NCI-H82 (cell line): ENCODE measurements around the gene MARCKSL1.
"Not testable (repeated sequence)": the region's sequence is repeated elsewhere in the genome, so short reads cannot be mapped to it uniquely, and the experiment has no call there.

Experiments used
- DNase-seq: peaks from one replicate; lab custom pipeline; 2025; lab: John Stamatoyannopoulos, UW

MARCKSL1 gene, protein sequence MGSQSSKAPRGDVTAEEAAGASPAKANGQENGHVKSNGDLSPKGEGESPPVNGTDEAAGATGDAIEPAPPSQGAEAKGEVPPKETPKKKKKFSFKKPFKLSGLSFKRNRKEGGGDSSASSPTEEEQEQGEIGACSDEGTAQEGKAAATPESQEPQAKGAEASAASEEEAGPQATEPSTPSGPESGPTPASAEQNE

DNA sequence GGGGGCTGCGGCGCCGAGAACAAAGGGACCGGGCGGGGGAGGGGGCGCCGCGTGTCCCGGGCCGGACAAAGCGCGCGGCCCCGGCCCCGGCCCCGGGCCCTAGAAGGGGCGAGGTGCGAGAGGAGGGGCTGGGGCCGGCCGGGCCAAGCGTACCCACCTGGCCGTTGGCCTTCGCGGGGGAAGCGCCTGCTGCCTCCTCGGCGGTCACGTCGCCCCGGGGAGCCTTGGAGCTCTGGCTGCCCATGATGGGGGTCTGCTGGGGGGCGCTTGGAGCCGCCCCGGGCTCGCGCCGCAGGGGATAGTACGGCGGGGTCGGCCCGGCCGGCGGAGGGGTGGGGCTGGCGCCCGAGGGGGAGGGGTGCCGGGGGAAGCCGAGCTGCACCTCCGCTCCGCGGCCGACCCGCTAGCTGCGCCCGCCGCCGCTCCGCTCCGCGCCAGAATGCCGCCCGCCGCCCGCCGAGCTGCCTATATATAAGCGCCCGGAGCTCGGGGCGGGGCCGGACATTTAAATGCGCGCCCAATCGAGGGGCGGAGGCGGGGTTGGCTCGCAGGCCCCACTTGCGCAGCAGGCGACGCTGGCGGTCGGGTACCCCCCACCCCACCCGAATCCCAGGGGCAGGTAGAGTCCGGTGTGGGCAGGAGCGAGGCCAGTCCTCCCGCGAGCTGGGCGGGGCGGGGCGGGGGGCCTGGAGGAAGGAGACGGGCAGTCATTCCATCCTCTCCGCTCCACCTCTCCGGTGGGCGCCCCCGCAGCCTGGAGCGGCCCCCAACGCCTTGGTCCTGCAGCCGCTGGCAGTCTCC lies at the start of gene MARCKSL1:
Gene MARCKSL1 (minus strand): TSS at position 444 of the 801 bp plus-strand sequence. CDS start 200 bp downstream, at position 244.
- DNase-seq = peak; percentile 90

DNA sequence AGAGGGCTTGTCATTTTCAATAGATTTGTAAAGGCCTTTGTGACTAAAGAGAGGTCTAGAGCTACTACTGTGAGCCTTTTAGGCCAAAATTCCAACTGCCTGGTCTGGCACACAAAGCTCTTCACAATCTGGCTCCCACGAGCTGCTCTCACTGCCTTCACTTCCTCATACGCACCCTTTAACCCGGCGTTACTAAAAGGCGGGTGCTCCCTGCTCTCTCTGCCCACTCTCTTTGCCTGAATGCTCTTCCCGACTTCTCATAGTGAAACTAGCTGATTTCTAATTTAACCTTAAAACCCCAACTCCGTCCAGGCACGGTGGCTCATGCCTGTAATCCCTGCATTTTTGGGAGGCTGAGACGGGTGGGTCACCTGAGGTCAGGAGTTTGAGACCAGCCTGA lies 44.0 kb upstream of the MARCKSL1 start:
- no peak for DNase-seq

DNA sequence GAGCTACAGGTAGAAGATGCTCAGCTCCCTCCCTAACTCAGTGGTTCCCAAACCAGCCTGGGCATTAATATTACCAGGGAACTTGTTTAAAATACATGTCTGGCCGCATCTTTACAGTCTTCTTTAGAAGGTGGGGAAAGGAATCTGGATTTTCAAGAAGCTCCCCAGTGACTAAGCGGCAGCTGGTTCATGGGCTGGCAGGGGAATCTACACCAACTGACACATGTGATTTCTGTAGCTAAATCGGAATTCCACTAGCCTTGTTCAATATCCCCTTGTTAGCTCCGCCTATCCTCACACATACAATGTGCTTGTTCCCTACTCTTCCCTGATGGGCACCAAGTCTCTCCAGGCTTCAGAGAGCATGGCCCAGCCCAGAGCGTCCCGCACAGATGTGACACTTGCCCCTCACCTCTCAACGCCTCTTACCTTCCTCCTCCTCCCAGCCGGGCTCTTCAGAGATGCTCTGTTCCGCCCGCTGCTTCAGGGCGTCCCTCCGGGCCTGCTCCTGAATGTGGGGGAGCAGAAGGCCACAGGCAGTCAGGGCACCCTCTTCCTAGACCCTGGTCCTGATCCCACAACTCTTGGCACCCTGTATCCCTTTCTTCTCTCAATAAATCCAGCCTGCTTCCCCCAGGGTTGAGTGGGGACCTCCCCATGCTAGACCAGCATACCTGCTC lies 41.6 kb upstream of the MARCKSL1 start:
- no peak for DNase-seq

GRCh38 chr1:32376199-32376598 lies 40.2 kb upstream of the MARCKSL1 start:
- DNase-seq = no peak

- DNase-seq = no peak
Observed at GRCh38 chr1:32373996-32374592, 38.1 kb upstream of the MARCKSL1 start.

GRCh38 chr1:32372149-32372756 lies 36.2 kb upstream of the MARCKSL1 start:
- DNase-seq = no peak

- DNase-seq = no peak
Observed at GRCh38 chr1:32367912-32368635, 32.0 kb upstream of the MARCKSL1 start.

DNA sequence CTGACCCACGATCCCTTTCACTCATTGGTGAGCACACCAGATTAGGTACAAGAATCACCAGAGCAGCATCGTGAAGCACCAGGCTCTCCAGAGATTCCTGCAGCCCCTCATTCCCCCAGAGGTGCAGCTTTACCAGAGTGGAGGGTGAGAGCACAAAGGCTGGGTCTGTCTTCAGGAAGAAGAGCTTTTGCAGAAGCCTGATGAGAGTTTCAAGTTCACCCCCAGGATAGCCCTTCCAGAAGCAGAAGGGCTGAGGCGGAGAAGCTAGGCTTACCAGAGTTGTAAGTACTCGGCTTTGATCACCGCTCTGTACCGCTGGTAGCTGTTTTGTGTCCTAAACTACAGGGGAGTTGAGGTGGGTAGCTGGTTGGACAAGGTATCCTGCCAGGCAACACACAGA lies 29.4 kb upstream of the MARCKSL1 start:
- no peak for DNase-seq

- no peak for DNase-seq
Observed at GRCh38 chr1:32364836-32365235, 28.8 kb upstream of the MARCKSL1 start.

- no peak for DNase-seq
Observed at GRCh38 chr1:32363713-32364112, 27.7 kb upstream of the MARCKSL1 start.

GRCh38 chr1:32362474-32363313 lies 26.7 kb upstream of the MARCKSL1 start, which contains the start of the genes FAM229A and TSSK3:
Gene FAM229A (minus strand): TSS chr1:32362485. CDS start chr1:32362091, 394 bp downstream.
Gene TSSK3 (plus strand): TSS chr1:32362539. CDS start chr1:32362702, 163 bp downstream.
- no peak for DNase-seq

- DNase-seq = peak; percentile 34
Observed at GRCh38 chr1:32361674-32362473, 25.8 kb upstream of the MARCKSL1 start.

DNA sequence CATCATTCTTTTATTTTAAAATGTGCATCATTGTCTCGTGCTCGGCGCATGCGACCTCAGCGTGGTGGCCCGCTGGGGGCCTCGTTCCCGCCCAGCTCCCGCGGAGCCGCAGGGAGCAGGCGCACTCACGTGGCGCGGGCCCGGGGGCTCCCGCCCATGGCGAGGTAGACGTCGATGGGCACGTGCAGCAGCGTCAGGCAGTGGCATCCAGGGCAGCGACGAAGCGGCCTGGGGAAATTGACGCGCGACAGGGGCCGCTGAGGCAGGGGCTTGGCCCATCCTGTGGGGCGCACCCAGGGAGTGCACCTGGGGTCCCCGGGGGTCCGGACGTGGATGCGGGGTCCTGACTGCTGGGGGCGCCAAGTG lies 25.3 kb upstream of the MARCKSL1 start:
- no peak for DNase-seq

DNA sequence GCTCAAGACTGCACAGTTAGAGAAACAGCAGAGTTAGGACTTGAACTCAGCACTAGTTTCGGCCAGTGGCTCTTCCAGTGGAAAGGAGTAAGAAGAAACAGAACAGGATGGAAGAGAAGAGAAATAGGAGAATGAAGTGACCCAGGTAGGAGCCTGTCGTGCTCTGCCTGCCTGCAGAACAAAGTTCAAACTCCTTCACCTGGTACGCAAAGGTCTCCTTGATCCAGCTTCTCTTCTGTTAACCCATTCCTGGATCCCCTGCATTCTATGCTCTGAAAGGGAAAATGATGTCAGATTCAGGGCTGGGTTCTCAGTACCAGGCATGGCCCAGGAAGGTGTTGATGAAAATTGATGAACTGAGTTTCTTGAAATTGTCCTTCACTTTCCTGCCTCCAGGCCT lies 22.4 kb upstream of the MARCKSL1 start:
- no peak for DNase-seq

DNA sequence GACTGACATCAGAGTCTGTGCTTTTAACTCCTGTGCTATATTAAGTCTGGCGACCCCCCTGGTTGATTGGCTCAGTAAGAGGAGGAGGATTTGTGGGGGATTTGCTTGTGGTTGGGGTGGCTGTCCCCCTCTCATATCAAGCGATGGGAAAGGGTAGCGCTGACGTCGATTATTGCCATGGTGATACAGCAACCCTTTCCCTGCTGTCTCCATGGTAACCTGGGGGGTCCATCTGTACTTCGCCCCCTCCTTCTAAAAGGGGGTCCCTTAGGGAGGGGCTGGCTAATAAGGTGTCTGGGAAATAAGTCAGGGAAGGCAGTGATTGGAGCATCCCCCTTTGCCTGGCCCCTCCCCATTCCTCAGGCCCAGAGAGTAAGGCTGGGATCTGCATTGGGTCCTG lies 21.6 kb upstream of the MARCKSL1 start:
- DNase-seq = peak; percentile 22

GRCh38 chr1:32356478-32356877 lies 20.4 kb upstream of the MARCKSL1 start:
- DNase-seq = no peak

DNA sequence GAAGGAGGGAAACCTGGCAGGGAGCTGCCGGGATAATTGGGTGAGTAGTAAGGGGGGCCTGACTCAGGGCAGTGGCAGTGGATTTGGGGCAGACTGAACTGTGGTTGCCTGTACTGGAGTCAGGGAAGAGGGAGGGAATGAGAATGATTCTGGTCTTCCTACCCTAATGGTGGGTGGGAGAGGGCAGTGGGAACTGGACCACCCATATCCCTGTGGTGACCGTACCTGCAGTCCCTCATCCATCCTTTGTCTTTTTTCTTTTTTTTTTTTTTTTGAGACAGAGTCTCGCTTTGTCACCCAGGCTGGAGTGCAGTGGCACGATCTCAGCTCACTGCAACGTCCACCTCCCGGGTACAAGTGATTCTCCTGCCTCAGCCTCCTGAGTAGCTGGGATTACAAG lies 19.7 kb upstream of the MARCKSL1 start:
- not testable (repeated sequence) for DNase-seq

GRCh38 chr1:32353886-32354570 lies 18.0 kb upstream of the MARCKSL1 start:
- DNase-seq = peak; percentile 27

DNA sequence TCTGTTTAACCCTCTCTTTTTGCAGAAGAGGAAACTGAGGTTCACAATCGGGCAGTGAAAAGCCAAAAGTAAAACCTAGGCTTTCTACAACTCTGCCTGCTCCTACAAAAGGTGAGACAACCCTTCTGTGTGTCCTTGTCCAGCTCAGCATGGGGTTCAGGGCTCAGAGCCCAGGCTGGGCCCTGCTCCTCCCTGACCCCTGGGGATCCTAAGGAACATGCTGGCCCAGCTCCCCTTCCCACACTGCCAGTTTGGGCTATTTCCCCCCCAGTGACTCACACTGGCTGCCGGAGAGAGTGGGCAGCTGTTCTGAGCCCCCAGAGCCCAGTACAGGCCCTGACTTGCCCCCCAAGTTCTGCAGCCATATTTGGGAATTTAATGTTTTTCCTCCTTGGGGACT lies 17.4 kb upstream of the MARCKSL1 start:
- no peak for DNase-seq
